ENCODE measurements around the gene TJP3.

Gene TJP3

GRCh38 chr19:3690551-3691371 is 17.4 kb upstream of the TJP3 start:
- no peak for DNase-seq (ENCODE audit: low read depth in 2 of 2, low spot score in 1 of 2)

- DNase-seq (ENCODE audit: low read depth in 2 of 2, low spot score in 1 of 2) = no peak
Measured at GRCh38 chr19:3691372-3691716, 16.8 kb upstream of the TJP3 start.

- DNase-seq (ENCODE audit: low read depth in 2 of 2, low spot score in 1 of 2) = no peak
Measured at GRCh38 chr19:3691726-3692125, 16.5 kb upstream of the TJP3 start.

GRCh38 chr19:3692141-3693024 is 15.8 kb upstream of the TJP3 start:
- DNase-seq (ENCODE audit: low read depth in 2 of 2, low spot score in 1 of 2) = peak in 1 of 2 donors; percentile 36

- DNase-seq (ENCODE audit: low read depth in 2 of 2, low spot score in 1 of 2) = no peak
Measured at GRCh38 chr19:3693025-3693925, 14.9 kb upstream of the TJP3 start.

- no peak for DNase-seq (ENCODE audit: low read depth in 2 of 2, low spot score in 1 of 2)
Measured at GRCh38 chr19:3694361-3695123, 13.6 kb upstream of the TJP3 start.

GRCh38 chr19:3695124-3695733 is 13.0 kb upstream of the TJP3 start:
- no peak for DNase-seq (ENCODE audit: low read depth in 2 of 2, low spot score in 1 of 2)

- DNase-seq (ENCODE audit: low read depth in 2 of 2, low spot score in 1 of 2) = no peak
Measured at GRCh38 chr19:3695986-3696659, 12.1 kb upstream of the TJP3 start.

GRCh38 chr19:3696660-3696995 is 11.6 kb upstream of the TJP3 start:
- DNase-seq (ENCODE audit: low read depth in 2 of 2, low spot score in 1 of 2) = no peak

GRCh38 chr19:3697094-3697493 is 11.1 kb upstream of the TJP3 start:
- no peak for DNase-seq (ENCODE audit: low read depth in 2 of 2, low spot score in 1 of 2)

GRCh38 chr19:3697671-3698385 is 10.4 kb upstream of the TJP3 start:
- no peak for DNase-seq (ENCODE audit: low read depth in 2 of 2, low spot score in 1 of 2)

- no peak for DNase-seq (ENCODE audit: low read depth in 2 of 2, low spot score in 1 of 2)
Measured at GRCh38 chr19:3698386-3698950, 9.7 kb upstream of the TJP3 start.

GRCh38 chr19:3698974-3699740 is 9.0 kb upstream of the TJP3 start:
- DNase-seq (ENCODE audit: low read depth in 2 of 2, low spot score in 1 of 2) = no peak

GRCh38 chr19:3699741-3700241 is 8.4 kb upstream of the TJP3 start:
- no peak for DNase-seq (ENCODE audit: low read depth in 2 of 2, low spot score in 1 of 2)

- DNase-seq (ENCODE audit: low read depth in 2 of 2, low spot score in 1 of 2) = peak; percentile 81 to 88
Measured at GRCh38 chr19:3700242-3701032, 7.7 kb upstream of the TJP3 start, which contains the start of gene PIP5K1C. Gene PIP5K1C, minus strand, starts transcription at chr19:3700468. Its CDS starts 78 bp downstream, at chr19:3700390.

GRCh38 chr19:3701200-3701599 is 7.0 kb upstream of the TJP3 start:
- DNase-seq (ENCODE audit: low read depth in 2 of 2, low spot score in 1 of 2) = no peak

GRCh38 chr19:3707868-3708206 is 347 bp upstream of the TJP3 start:
- DNase-seq (ENCODE audit: low read depth in 2 of 2, low spot score in 1 of 2) = no peak

Measured in stimulated activated CD8-positive, alpha-beta memory T cell treated with anti-CD3 and anti-CD28 coated beads, Interleukin-4, amount 100 ng/mL, for 4 hours (primary cell).